Pancreas (tissue), 10 donors: ENCODE results near the gene TOP1. TPM values are rescaled to one million over a fixed set of nuclear protein-coding genes. Genes with fewer than 3 reads are reported as not detected.

ENCODE experiments used
- ATAC-seq, 4 donors: fragments of 200-7000 bp; cut with Tn5 transposase; one replicate each; pipeline versions ENCODE4 v1.8.0 to v1.9.1; 2020; ENCODE audit warnings: mild to moderate bottlenecking in 4 of 4, moderate library complexity in 4 of 4
- DNase-seq, 6 donors: peaks; one replicate each; pipeline ENCODE4 v3.0.0-alpha.2; 2020
- FAIRE-seq: peaks from 2 replicates; lab custom pipeline; 2012; peaks lifted over from hg19 to GRCh38; lab: Jason Lieb, UNC
- H3K27ac ChIP-seq, 4 donors: fragments of 200-600 bp; sonication (generic); 1 replicate in 3 of 4; 2 replicates in 1 of 4; pipeline versions ENCODE4 v1.5.0 to v1.8.0; 2020
- H3K27me3 ChIP-seq, 4 donors: fragments of 200-600 bp; one replicate each; pipeline ENCODE4 v1.8.0; 2021
- H3K36me3 ChIP-seq, 3 donors: fragments of 200-600 bp; sonication (generic) in 1 of 3; one replicate each; pipeline versions ENCODE4 v1.5.0 to v1.8.0; 2020 to 2021
- H3K4me1 ChIP-seq, 3 donors: fragments of 200-600 bp; one replicate each; pipeline ENCODE4 v1.8.0; 2021
- H3K4me3 ChIP-seq, 4 donors: fragments of 200-600 bp; sonication (generic) in 2 of 4; one replicate each; pipeline versions ENCODE4 v1.5.0 to v1.8.0; 2020 to 2021
- H3K9me3 ChIP-seq, 4 donors: fragments of 200-600 bp; one replicate each; pipeline ENCODE4 v1.8.0; 2021
- WGBS, 2 donors: extraction: QIAGEN DNeasy Blood & Tissue Kit; methylation state at CpG; one replicate each; pipeline ENCODE4 v1.1.7; 2013; 5-methylcytosine and 5-hydroxymethylcytosine counted together
- intact Hi-C, 3 donors: fragments of 100-400 bp; cut with DNase I; formaldehyde crosslinking; loops; one replicate each; pipeline versions ENCODE4 v1.11.1 to v1.14.2; 2022
- polyA plus RNA-seq, 2 donors: library from polyadenylated mRNA; stranded (reverse); fragments of 200-250 nt; gene quantifications; one replicate each; pipeline ENCODE4 v1.2.3, GENCODE V29; 2013
- total RNA-seq, 6 donors: library from RNA; stranded (reverse); fragmentation: NEBNext Ultra II Directional in 4 of 6; extraction: Animal tissue kit (Norgen Biotek cat#: 25700) in 4 of 6; gene quantifications; one replicate each; pipeline versions ENCODE4 v1.2.1 to v1.2.4, GENCODE V29; 2021 to 2023
- TF ChIP-seq, protein P1 (sequence below), 4 donors: fragments of 200-600 bp; sonication (generic) in 3 of 4; IDR thresholded peaks; one replicate each; pipeline versions ENCODE4 v1.5.0 to v1.8.0; 2021; ENCODE audit warnings: antibody characterized with exemption in 4 of 4
- donor health status: healthy with polysubstance abuse.
- donor health status: DM: no; HTN: no; CAD: no; lungs with moderate emphysema.
- donor health status: DM: no; HTN: no; CAD: no.
- donor health status: control.
- donor health status: control.
- donor health status: Bipolar disorder and iron deficiency.
- donor health status: DM: yes; HTN: yes; CAD: no.
- donor health status: DM: no; HTN: no; CAD: no.
- donor health status: DM: no; HTN: no; CAD: no.
- donor health status: DM: yes; HTN: yes; CAD: no.

The TOP1 gene
- total and polyA plus RNA-seq, 8 donors, result 9.6 to 25.6 (median 16.2) TPM

DNA sequence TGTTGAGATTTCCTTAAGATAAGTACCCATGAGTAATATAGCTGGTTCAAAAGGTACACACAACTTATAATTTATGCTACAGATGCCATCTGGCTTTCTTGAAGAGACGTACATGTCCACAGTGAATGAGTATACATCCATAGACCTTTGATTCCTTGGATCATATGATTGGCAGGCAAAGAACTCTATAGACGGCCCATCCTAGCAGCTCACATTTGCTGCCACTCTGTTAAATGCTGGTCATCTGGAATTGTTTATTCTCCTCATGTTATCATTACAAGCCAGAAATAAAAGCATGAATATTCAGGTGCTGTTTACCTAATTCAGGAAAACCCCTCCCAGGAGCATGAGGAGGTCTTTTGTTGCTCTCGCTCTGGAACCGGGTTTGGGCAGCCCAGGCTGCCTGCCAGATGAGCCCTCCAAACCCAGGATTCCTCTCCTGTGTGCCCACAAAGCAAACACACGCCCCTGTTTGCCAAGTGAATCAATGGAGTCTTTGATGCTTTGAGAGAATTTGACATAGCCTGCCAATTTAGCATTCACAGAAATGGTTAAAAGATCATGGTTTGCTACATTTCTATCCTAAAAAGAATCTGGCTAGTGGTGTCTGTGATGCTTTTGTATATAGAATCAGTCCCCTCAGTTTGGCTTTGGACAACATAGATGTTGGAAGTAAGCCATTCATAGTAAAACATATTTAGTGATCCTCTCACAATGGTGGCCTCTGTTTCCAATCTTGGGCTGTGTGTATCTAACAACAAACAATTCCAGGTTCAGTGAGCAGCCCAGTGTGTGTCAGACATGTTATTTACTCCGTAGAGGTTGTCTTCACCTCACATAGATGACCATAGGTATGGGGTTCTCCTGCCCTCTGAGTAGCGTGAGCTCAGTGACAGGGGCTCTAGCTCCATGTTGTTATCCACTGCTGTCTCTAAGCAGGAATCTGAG lies 91.3 kb downstream of the TOP1 start:
- TF ChIP-seq, protein P1, sequence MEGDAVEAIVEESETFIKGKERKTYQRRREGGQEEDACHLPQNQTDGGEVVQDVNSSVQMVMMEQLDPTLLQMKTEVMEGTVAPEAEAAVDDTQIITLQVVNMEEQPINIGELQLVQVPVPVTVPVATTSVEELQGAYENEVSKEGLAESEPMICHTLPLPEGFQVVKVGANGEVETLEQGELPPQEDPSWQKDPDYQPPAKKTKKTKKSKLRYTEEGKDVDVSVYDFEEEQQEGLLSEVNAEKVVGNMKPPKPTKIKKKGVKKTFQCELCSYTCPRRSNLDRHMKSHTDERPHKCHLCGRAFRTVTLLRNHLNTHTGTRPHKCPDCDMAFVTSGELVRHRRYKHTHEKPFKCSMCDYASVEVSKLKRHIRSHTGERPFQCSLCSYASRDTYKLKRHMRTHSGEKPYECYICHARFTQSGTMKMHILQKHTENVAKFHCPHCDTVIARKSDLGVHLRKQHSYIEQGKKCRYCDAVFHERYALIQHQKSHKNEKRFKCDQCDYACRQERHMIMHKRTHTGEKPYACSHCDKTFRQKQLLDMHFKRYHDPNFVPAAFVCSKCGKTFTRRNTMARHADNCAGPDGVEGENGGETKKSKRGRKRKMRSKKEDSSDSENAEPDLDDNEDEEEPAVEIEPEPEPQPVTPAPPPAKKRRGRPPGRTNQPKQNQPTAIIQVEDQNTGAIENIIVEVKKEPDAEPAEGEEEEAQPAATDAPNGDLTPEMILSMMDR (IDR thresholded peaks at IDR 0.05), result no peak
- intact Hi-C loops, result no loop called here
- ATAC-seq (peak in 2 of 4 donors; percentile 66 to 77), DNase-seq (no peak), FAIRE-seq (no peak)
- H3K4me3 ChIP-seq, result no peak overlapping the region
- H3K27me3 ChIP-seq, result no peaks in the 10 kb centered on the region
- peak overlapping the region in 1 of 4 donors; percentile 1 for H3K27ac ChIP-seq
- H3K36me3 ChIP-seq, result peaks cover 0 to 64% (median 29%) of the 10 kb centered on the region in 3 donors
- 65 to 71% methylated on average over 7 of the region's 7 CpGs for WGBS, 2 donors
- H3K9me3 ChIP-seq, result no peaks in the 10 kb centered on the region
- no peaks in the 10 kb centered on the region for H3K4me1 ChIP-seq

DNA sequence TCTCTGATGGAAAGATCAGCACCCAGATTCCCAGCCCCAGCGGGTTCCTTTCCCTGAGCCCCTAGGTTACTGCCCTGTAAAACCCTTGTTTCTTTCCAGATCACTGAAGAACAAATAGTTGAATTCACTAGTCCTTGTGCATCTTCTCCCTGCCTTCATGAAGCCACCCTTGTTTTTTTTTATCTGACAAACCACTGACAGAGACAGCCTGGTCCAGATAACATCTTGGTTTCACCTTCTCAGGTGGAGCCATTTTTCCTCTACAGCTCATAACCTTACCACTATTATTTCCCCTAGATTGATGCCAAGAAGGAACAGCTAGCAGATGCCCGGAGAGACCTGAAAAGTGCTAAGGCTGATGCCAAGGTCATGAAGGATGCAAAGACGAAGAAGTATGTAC lies 92.8 kb downstream of the TOP1 start:
- H3K27me3 ChIP-seq, result no peaks in the 10 kb centered on the region
- no peak for FAIRE-seq
- peaks cover 0 to 59% (median 15%) of the 10 kb centered on the region in 3 donors for H3K36me3 ChIP-seq
- intact Hi-C loops, result no loop called here
- H3K9me3 ChIP-seq, result no peaks in the 10 kb centered on the region
- WGBS, 2 donors, result 86 to 94% methylated on average over 3 of the region's 3 CpGs
- TF ChIP-seq, protein P1 (IDR thresholded peaks at IDR 0.05), result no peak
- no peaks in the 10 kb centered on the region for H3K4me1 ChIP-seq
- no peak overlapping the region for H3K27ac ChIP-seq
- no peak for ATAC-seq
- no peak overlapping the region for H3K4me3 ChIP-seq
- DNase-seq, result no peak

DNA sequence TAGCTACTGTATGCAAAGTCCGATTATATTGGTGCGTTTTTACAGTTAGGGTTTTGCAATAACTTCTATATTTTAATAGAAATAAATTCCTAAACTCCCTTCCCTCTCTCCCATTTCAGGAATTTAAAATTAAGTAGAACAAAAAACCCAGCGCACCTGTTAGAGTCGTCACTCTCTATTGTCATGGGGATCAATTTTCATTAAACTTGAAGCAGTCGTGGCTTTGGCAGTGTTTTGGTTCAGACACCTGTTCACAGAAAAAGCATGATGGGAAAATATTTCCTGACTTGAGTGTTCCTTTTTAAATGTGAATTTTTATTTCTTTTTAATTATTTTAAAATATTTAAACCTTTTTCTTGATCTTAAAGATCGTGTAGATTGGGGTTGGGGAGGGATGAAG lies 95.0 kb downstream of the TOP1 start:
- intact Hi-C loops, result no loop called here
- no peaks in the 10 kb centered on the region for H3K27me3 ChIP-seq
- TF ChIP-seq, protein P1 (IDR thresholded peaks at IDR 0.05), result no peak
- no peak for DNase-seq
- H3K9me3 ChIP-seq, result no peaks in the 10 kb centered on the region
- no peaks in the 10 kb centered on the region for H3K4me1 ChIP-seq
- FAIRE-seq, result no peak
- ATAC-seq, result no peak
- 88 to 91% methylated on average over 6 of the region's 6 CpGs for WGBS, 2 donors
- H3K36me3 ChIP-seq, result peaks cover 0 to 40% (median 15%) of the 10 kb centered on the region in 3 donors
- H3K27ac ChIP-seq, result no peak overlapping the region
- no peak overlapping the region for H3K4me3 ChIP-seq

DNA sequence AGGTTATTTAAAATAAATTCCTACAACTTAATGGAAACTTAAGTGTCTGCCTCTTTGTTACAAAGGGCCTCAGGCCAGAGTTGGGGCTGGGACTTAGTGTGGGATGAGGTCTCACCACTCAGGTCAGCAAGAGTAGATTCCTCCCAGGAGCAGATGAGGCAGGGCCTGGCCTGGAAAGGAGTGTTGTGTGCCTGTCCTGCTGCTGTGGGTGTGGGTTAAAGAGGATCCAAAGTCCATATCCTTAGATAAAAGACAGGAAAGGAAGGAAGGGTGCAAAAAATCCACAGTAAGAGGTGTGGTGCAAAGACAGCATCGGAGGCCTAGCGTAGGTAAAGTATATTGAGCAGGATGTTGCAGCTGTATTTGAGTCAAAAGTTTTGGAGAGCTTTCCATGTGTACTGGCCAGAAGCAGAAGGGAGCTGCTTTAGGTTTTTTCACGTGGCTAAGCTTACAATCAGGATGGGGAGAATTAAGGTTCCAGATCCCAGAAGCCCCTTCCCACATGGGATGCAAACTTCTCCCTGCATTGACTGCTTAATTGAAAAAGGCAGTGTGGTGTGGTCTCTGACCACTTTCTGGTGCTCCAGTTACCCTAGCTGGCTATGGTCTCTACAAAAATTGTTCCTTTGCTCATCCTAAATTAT lies 96.0 kb downstream of the TOP1 start:
- peaks cover 0 to 38% (median 10%) of the 10 kb centered on the region in 3 donors for H3K36me3 ChIP-seq
- FAIRE-seq (no peak), ATAC-seq (peak in 1 of 4 donors; percentile 20), DNase-seq (no peak)
- no peaks in the 10 kb centered on the region for H3K9me3 ChIP-seq
- TF ChIP-seq, protein P1 (IDR thresholded peaks at IDR 0.05), result no peak
- no peak overlapping the region for H3K27ac ChIP-seq
- no peaks in the 10 kb centered on the region for H3K4me1 ChIP-seq
- no peaks in the 10 kb centered on the region for H3K27me3 ChIP-seq
- H3K4me3 ChIP-seq, result no peak overlapping the region
- intact Hi-C loops, result no loop called here
- WGBS, 2 donors, result 84 to 91% methylated on average over 3 of the region's 3 CpGs
